Cerebellar cortex (tissue), 1 donor: ENCODE data around the gene SLCO1B3.

ENCODE experiments used
- DNase-seq: peaks from one replicate; pipeline ENCODE4 v3.0.0-alpha.2; 2015; ENCODE audit warnings: low spot score

Gene SLCO1B3

GRCh38 chr12:20885552-20885951 lies 75.0 kb downstream of the SLCO1B3 start:
- no peak for DNase-seq

- DNase-seq: no peak
These were observed 106.8 kb downstream of the SLCO1B3 start for GRCh38 chr12:20917269-20917668.

GRCh38 chr12:20917819-20918218 lies 107.3 kb downstream of the SLCO1B3 start:
- DNase-seq: no peak

- DNase-seq: no peak
These were observed 121.4 kb downstream of the SLCO1B3 start for GRCh38 chr12:20931894-20932293.

GRCh38 chr12:20946732-20947131 lies 136.2 kb downstream of the SLCO1B3 start:
- DNase-seq: no peak

GRCh38 chr12:20950248-20950647 lies 139.7 kb downstream of the SLCO1B3 start:
- no peak for DNase-seq

- no peak for DNase-seq
These were observed 152.8 kb downstream of the SLCO1B3 start for GRCh38 chr12:20963303-20963702.

GRCh38 chr12:20963762-20964161 lies 153.3 kb downstream of the SLCO1B3 start:
- DNase-seq: no peak
